Stimulated activated CD8-positive, alpha-beta memory T cell treated with anti-CD3 and anti-CD28 coated beads, Interleukin-2, amount 100 ng/mL, for 48 hours (primary cell): Measurements from ENCODE around the gene GPATCH2.
"Not testable (repeated sequence)": the region's sequence is repeated elsewhere in the genome, so short reads cannot be mapped to it uniquely, and the experiment has no call there.

Experiments
- DNase-seq, 2 donors: peaks; one replicate each; pipeline ENCODE4 v3.0.0-alpha.2; 2020; ENCODE audit warnings: low read depth in 2 of 2

The GPATCH2 gene

GRCh38 chr1:217526636-217527035 is 104.3 kb downstream of the GPATCH2 start:
- no peak for DNase-seq

GRCh38 chr1:217525773-217526490 is 105.0 kb downstream of the GPATCH2 start:
- DNase-seq = no peak

DNA sequence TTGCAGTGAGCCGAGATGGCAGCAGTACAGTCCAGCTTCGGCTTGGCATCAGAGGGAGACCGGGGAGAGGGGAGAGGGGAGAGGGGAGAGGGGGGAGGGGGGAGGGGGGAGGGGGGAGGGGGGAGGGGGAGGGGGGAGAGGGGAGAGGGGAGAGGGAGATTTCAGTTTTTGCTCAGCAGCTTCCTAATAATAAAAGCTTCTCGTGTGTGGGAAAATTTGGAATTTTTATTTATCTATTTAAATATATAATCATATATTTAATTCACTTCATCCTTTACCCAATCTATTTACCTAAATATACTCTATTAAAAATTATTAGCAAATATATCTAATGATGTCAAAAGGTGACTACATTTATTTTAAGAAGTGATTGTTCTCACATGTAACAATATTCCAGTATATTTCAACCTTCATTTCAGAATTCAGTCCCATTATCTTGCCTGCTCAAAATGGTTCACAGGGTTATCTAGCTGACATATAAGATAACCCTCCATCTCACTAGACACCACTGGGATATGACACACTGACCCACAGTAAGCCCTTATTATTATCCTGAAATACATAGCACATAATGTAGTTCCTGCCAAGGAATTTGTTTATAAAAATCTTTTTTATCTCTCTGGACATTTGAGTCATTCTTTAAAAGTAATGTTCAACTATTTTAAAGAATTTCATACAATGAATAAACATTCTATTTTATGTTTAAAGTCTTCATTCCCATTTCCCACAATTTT is 105.9 kb downstream of the GPATCH2 start:
- no peak for DNase-seq

DNA sequence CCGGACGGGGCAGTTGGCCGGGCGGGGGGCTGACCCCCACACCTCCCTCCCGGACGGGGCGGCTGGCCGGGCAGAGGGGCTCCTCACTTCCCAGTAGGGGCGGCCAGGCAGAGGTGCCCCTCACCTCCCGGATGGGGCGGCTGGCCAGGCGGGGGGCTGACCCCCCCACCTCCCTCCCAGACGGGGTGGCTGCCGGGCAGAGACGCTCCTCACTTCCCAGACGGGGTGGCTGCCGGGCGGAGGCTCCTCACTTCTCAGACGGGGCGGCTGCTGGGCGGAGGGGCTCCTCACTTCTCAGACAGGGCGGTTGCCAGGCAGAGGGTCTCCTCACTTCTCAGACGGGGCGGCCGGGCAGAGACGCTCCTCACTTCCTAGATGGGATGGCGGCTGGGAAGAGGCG is 107.0 kb downstream of the GPATCH2 start:
- not testable (repeated sequence) for DNase-seq

DNA sequence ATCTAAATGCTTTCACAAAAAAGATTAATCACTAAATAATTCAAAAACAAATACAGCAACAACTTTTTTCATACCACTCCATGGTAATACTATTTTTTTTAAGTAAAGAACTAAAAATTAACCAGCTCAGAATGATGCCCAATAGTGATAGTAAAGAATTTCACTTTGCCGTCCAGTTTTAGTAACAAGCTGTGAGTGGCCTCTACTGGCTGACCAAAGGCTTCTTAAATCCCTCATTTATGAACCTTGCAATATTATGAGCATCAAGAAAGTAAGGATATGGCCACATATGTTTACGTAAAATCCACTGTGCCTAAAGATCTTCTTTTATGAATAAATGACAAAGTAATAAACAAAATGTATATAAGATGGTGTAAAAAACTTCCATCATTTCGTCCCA is 108.6 kb downstream of the GPATCH2 start:
- no peak for DNase-seq

DNA sequence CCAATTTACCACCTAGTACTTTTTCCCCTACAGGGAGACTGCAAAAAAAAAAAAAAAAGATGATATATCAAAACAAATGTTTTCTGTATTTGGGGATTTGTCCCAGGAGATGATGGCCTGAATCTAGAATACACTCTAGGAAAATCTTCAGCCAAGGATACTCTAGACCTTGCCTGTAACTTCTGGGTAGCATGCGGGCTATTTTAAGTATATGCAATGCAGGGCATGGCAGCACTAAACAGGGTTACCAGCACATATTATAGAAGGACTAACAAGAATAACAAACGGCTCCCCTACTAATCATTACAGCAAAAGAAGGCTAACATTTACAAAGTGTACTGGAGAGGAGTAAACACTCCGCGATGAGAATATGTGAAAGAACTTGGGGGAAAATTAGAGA is 109.6 kb downstream of the GPATCH2 start:
- DNase-seq = no peak

GRCh38 chr1:217506878-217507277 is 124.0 kb downstream of the GPATCH2 start:
- no peak for DNase-seq

- no peak for DNase-seq
These were observed 132.7 kb downstream of the GPATCH2 start for GRCh38 chr1:217498209-217498608.

GRCh38 chr1:217495249-217495648 is 135.6 kb downstream of the GPATCH2 start:
- DNase-seq = no peak

DNA sequence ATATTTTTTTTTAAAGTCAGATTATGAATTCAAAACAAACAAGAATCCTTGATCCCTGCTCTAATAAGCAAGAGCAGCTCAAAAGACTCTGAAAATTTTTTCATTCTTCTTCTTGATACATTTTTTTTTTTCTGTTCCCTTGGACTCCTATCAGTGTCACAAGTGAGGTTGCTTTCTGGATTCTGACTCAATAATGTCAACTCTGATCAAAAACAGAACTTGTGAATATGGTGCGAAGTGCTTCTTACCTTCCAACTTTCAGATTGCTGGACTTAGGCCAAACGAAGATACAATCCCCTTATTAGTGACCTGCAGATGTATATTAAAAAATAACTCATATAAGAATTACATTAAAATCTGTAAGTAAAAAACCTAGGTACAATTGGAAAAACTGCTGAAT is 136.1 kb downstream of the GPATCH2 start:
- DNase-seq = no peak

GRCh38 chr1:217493290-217493689 is 137.6 kb downstream of the GPATCH2 start:
- DNase-seq = no peak

DNA sequence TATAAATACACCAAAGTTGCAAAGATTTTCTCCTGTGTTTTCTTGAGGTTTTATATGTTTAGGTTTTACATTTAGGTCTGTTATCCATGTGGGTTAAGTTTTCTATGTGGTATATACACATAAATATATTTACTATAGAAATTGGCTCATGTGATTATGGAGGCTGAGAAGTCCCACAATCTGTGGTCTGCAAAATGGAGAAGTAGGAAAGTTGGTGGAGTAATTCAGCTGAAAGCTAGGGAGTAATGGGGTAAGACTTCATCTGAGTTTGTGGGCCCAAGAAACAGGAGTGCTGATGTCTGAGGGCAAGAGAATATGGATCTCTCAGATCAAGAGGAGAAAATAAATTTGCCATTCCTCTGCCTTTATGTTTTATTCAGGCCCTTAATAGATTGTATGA is 146.0 kb downstream of the GPATCH2 start:
- DNase-seq = no peak

- peak; percentile 42 to 48 for DNase-seq
These were observed 148.4 kb downstream of the GPATCH2 start for GRCh38 chr1:217482356-217483102.

- DNase-seq = no peak
These were observed 152.4 kb downstream of the GPATCH2 start for GRCh38 chr1:217478450-217478849.

DNA sequence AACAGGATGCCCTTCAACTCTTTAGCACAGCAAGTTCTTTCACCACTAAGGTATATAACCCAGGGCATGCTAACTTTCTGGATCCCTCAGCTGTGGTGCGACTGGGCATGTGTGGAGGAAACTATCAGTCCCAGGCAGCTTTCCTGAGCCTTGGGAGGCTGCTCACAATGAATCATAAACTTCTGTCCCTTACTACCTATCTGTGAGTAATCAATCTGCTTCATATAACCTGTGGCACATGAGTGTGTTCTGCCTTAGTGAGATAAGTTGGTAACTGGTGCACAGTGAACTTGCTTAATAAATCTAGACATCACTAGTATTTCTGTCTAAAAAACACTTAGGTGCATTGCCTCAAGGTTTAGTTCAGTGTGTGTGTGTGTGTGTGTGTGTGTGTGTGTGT is 158.0 kb downstream of the GPATCH2 start:
- no peak for DNase-seq

DNA sequence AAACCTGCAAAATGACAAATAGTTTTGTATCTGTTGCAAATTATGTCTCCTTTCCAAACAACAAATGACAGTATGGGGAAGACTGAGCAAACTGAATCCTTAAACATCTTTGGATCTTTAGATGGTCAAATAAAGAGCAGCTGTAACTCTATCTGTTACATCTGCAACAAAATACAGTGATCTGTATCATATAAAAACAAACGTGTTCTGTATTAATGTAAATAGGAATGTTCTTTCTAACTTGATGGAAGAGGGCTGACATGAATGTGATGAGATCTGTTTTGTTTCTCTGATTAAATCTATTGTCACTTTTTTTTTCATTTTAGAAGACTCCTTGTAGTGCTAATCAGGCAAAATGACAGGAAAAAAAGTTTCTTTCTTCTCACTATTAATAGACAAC is 159.5 kb downstream of the GPATCH2 start:
- DNase-seq = no peak

- no peak for DNase-seq
These were observed 160.9 kb downstream of the GPATCH2 start for GRCh38 chr1:217469983-217470382.

GRCh38 chr1:217465102-217465501 is 165.8 kb downstream of the GPATCH2 start:
- DNase-seq = no peak

GRCh38 chr1:217462666-217463065 is 168.2 kb downstream of the GPATCH2 start:
- no peak for DNase-seq

DNA sequence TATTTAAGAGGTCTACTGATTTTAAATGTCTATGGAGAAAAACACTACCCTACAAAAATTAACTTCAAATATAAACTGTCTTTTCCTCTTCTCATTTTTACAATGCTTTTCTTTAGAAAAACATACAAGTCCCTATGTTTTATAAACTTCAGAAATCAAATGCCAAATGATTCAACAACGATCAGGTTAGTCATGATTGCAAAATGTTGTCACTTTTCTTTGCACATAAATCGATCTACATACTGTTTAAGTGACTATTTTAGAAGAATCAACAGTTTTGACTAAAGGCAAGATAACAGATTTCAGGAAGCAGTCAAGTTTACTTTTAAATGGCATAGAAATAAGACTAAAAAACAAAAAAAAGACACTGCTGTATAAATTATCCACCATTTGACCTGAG is 168.7 kb downstream of the GPATCH2 start:
- DNase-seq = no peak

- no peak for DNase-seq
These were observed 173.9 kb downstream of the GPATCH2 start for GRCh38 chr1:217457016-217457415.

DNA sequence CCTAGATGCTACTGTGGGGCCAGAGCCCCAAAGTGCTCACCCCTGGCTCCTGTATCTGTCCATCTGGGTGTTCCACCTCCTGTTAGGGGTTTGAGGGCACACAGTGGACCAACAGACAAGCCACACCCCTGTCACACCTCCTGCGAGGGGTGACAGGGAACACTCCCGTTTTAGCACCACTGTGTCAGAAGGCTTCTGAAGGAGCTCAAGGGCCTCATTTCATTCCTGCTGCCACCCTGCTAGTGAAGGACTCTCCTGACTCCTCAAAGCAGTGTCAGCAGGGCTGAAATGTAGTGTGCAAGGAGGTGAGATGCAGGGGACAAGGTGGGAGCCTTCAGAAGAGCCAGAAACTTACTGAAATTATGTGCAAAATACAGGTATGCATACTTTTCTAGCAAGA is 174.6 kb downstream of the GPATCH2 start:
- DNase-seq = no peak

DNA sequence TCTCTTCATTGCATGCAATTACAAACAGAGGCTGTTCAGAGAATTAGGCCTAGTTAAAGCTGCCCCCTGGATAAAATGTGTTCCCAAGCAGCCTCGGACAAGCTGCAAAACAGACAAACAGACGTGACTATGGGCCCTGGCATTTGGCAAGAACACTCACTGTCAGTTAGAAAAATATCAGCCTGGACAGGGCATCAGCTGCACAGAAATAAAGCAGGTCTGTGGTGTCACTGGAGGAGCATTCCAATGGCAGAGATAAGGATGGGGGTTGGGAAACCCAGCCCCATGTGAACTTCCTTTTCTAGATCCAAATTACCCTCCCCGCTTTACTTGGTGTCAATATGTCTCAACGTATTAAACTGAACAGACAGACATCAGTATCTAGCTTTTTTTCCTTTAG is 177.1 kb downstream of the GPATCH2 start:
- DNase-seq = no peak
